ENCODE results near the gene PPP2R2C.

- no peak for TF ChIP-seq CTCF (IDR thresholded peaks at IDR 0.05)
- TF ChIP-seq POLR2A (IDR thresholded peaks at IDR 0.05), result no peak
Measured at GRCh38 chr4:6338175-6338950, 134.1 kb downstream of the PPP2R2C start.

Data from body of pancreas (tissue), 4 donors.